T-helper 1 cell treated with Interleukin-12 subunit alpha and Interleukin-12 subunit beta and Interleukin-4 antibody, amounts not matched to agents 30 μg/mL and 1 μg/mL, for 36 hours (primary cell): ENCODE results near the gene IRX2.

Source experiments
- H3K27ac Mint-ChIP-seq: one replicate; pipeline ENCODE4 v1.8.0; 2021; ENCODE audit warnings: mild to moderate bottlenecking, mixed read lengths
- H3K27me3 Mint-ChIP-seq: one replicate; pipeline ENCODE4 v1.8.0; 2021; ENCODE audit warnings: low read depth, mixed read lengths
- H3K36me3 Mint-ChIP-seq: one replicate; pipeline ENCODE4 v1.8.0; 2021; ENCODE audit warnings: low read depth, mixed read lengths
- H3K4me1 Mint-ChIP-seq: one replicate; pipeline ENCODE4 v1.8.0; 2021; ENCODE audit warnings: low read depth, mixed read lengths
- H3K4me3 Mint-ChIP-seq: one replicate; pipeline ENCODE4 v1.8.0; 2021; ENCODE audit warnings: mild to moderate bottlenecking, moderate library complexity, mixed read lengths
- H3K9me3 Mint-ChIP-seq: one replicate; pipeline ENCODE4 v1.8.0; 2021; ENCODE audit warnings: mixed read lengths

The IRX2 gene

DNA sequence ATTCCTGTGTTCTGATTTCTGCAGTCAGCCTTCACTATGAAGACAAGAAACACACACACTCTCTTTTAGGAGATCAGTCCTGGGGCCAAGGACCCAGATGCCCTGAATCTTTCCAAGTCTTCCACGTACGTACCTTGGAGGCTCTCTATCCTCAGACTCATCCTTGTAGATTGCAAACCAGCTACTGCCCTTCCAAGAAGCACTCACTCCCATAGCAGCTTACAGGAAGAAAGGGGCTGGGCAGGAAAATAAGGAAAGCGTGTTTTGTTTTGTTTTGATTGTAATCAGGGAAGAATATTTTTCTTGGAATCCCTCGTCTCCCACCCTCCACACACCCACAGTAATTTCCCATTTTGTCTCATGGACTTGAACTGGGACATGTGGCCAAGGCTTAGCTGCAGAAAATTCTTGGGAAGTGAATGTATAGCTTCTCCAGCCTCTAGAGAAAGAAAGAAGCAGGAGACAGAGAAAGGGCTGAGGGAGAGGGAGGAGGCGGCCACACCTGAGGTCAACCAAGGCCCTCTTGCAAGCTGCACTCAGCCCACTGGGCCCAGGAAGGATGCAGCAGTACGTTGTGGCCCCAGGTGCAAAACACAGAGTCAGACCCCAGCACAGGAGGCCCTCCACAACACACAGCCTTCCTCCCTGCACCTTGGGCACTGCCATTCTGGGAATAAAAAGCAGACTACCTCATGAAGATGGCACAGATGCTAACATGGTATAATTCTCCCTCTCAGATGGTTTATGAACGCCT is 29.9 kb downstream of the IRX2 start:
- Mint-ChIP-seq H3K36me3 (no peaks in the 10 kb centered on the region), H3K9me3 (no peaks in the 10 kb centered on the region), H3K4me3 (no peak overlapping the region), H3K27ac (no peak overlapping the region), H3K4me1 (no peaks in the 10 kb centered on the region), H3K27me3 (no peaks in the 10 kb centered on the region)

DNA sequence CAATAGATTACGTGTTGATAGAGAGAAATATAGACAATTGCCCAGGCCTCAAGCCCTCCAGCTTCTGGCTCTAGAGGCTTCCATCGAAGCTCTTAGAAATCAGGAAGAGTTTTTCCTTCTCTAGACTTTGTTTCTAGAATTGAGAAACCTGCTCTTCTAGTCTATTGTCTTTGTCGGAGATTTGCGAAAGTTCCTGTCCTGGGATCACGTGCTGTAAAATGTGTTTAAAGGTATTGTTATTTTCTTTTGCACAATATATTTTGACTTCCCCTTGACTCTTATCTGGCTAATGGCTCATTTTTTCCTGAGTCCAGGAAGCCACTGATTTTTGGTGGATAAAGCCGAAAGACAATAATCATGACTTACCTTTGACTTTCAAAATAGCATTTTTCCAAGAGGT is 32.1 kb downstream of the IRX2 start:
- Mint-ChIP-seq H3K27ac (no peak overlapping the region), H3K4me3 (no peak overlapping the region), H3K9me3 (no peaks in the 10 kb centered on the region), H3K4me1 (no peaks in the 10 kb centered on the region), H3K27me3 (no peaks in the 10 kb centered on the region), H3K36me3 (no peaks in the 10 kb centered on the region)

DNA sequence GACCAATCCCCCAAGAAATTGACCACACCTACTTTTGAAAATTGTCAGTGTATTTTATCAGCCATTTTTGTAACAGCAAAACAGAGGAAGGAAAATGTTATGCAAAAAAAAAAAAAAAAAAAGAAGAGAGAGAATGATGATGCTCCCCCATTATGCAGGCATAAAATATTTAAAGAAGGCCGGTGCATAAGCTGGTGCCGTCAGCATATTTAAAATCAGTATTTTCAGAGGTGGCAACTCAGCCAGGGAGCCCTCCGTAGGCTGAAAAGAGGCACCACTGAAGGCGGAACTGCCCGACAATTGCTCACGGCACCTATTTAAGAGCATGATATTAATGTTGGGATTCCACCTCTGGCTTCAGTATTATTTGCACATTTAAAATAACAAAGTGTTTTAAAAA is 33.4 kb downstream of the IRX2 start:
- Mint-ChIP-seq H3K27ac (no peak overlapping the region), H3K4me3 (no peak overlapping the region), H3K4me1 (no peaks in the 10 kb centered on the region), H3K27me3 (no peaks in the 10 kb centered on the region), H3K9me3 (no peaks in the 10 kb centered on the region), H3K36me3 (no peaks in the 10 kb centered on the region)

DNA sequence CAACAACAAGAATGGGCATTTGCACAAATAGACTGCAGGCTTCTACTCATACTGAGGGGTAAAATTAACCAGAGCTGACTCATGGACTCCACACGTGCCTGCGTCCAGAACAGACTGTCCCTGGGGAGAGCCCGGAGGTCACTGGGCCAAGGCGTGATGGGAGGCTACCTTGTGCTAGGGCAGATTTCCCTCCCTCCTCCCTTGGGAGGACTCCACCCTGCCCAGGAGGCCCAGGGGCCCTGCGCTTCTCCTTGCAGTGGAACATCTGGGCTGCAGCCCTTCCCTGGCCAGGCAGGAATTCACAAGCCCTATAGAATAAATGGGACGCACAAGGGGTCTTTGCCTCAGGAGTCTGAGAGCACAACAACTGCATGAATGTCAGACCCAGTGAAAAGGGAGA is 35.6 kb downstream of the IRX2 start:
- H3K9me3 Mint-ChIP-seq = no peaks in the 10 kb centered on the region
- no peak overlapping the region for H3K4me3 Mint-ChIP-seq
- H3K4me1 Mint-ChIP-seq = no peaks in the 10 kb centered on the region
- H3K36me3 Mint-ChIP-seq = no peaks in the 10 kb centered on the region
- H3K27me3 Mint-ChIP-seq = no peaks in the 10 kb centered on the region
- no peak overlapping the region for H3K27ac Mint-ChIP-seq

DNA sequence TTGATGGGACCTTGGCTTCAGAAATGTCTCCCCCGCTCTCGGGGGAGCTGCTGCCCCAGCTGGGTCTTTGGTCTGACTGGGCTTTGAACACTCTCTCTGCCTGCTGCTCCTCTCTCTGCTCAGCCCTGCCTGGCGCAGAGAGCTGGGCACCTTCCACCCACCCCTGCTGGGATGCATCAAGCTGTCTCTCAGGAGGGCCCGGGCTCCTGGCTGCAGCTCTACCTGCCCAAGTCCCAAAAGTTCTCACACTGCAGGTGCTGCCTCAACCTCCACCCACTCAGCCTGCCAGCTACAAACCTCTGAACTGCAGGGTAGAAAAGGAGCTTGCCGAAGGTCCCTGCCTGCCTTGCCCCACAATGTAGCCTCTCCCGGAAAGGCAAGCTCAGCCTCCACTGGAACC is 36.7 kb downstream of the IRX2 start:
- Mint-ChIP-seq H3K9me3 (no peaks in the 10 kb centered on the region), H3K27me3 (no peaks in the 10 kb centered on the region), H3K36me3 (no peaks in the 10 kb centered on the region), H3K27ac (no peak overlapping the region), H3K4me3 (no peak overlapping the region), H3K4me1 (no peaks in the 10 kb centered on the region)

DNA sequence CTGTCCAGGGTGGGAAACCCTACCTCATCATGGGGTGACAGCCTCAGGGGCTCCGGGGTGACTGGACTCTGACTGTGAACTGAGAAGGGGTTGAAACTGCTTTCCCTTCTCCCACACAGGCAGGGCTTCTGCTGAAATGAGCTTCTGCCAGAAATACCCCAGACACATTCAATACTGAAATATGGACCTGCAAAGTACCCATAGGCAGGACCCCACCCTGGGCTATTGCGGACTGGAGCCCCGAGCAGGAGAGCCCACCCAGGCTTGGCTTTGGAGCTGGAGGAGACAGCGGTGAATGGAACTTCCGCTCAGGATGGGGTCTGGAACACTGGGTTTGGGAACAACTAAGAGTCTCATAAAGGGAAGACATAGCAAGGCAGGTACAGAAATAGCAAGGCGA is 37.5 kb downstream of the IRX2 start:
- no peaks in the 10 kb centered on the region for H3K9me3 Mint-ChIP-seq
- no peaks in the 10 kb centered on the region for H3K4me1 Mint-ChIP-seq
- no peak overlapping the region for H3K27ac Mint-ChIP-seq

DNA sequence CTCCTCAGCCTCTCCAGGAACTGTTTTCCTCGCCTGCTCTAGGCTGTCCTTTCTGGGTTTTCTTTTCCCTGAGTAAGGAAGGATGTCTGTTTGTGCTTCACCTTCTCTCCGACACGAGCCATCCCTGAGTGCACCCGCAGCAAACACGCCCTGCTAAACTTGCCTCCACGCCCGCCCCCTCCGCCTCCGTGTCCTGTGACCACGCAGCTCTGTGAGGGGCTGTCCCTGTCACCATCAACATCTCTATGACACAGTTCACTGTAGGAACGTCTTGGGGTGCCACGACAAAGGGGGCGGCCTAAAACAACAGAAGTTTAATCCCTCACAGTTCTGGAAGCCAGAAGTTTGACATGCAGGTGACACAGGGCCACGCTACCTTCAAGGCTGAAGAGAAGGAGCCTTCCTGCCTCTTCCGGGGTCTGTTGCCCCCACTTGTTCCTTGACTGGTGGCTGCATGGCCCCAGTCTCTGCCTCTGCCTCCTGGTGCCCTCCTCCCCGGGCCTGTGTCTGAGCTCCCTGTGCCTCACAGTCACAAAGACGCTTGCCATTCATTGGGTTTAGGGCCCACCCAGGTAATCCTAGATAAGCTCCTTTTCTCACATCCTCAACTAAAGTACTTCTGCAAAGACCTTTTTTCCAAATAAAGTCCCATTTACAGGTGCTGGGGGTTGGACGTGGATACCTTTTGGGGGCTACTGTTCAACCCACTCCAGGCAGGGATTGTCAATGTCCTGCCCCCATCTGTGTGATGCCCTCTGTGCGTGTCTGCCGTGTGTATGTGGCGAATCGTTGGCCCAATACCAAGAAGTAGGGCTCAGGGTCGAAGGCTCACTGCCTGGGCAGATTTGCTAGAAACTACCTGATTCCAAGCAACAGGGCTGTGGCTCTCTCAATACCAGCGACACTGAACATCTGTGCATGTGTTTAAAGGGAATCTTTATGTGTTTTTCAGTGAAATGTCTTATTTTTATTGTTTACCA is 39.7 kb downstream of the IRX2 start:
- H3K27ac Mint-ChIP-seq = no peak overlapping the region
- H3K36me3 Mint-ChIP-seq = no peaks in the 10 kb centered on the region
- H3K4me3 Mint-ChIP-seq = no peak overlapping the region
- H3K27me3 Mint-ChIP-seq = no peaks in the 10 kb centered on the region
- no peaks in the 10 kb centered on the region for H3K9me3 Mint-ChIP-seq
- H3K4me1 Mint-ChIP-seq = no peaks in the 10 kb centered on the region

More for the DNA sequence above, 37.5 kb downstream of the IRX2 start:
- H3K4me3 Mint-ChIP-seq = no peak overlapping the region
- no peaks in the 10 kb centered on the region for H3K27me3 Mint-ChIP-seq
- no peaks in the 10 kb centered on the region for H3K36me3 Mint-ChIP-seq

DNA sequence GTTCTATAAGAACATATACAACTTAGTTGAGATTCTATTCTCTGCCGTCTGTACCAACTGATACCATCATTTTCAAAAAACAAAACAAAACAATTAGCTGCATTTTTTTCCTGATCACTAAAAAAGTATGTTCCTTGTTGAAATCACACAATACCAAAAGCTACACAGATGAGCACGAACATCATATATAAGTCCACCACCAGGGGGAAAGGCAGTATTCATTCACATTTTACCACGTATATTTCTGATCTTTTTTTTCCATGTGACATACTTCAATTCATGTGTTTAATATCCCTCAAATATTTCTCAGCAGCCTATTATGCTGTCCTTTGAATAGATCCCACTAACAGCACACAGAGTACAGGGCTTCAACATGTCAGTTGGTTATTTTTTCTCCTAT is 40.6 kb downstream of the IRX2 start:
- H3K36me3 Mint-ChIP-seq = no peaks in the 10 kb centered on the region
- H3K4me1 Mint-ChIP-seq = no peaks in the 10 kb centered on the region
- no peaks in the 10 kb centered on the region for H3K27me3 Mint-ChIP-seq
- H3K4me3 Mint-ChIP-seq = no peak overlapping the region
- no peak overlapping the region for H3K27ac Mint-ChIP-seq
- H3K9me3 Mint-ChIP-seq = no peaks in the 10 kb centered on the region

DNA sequence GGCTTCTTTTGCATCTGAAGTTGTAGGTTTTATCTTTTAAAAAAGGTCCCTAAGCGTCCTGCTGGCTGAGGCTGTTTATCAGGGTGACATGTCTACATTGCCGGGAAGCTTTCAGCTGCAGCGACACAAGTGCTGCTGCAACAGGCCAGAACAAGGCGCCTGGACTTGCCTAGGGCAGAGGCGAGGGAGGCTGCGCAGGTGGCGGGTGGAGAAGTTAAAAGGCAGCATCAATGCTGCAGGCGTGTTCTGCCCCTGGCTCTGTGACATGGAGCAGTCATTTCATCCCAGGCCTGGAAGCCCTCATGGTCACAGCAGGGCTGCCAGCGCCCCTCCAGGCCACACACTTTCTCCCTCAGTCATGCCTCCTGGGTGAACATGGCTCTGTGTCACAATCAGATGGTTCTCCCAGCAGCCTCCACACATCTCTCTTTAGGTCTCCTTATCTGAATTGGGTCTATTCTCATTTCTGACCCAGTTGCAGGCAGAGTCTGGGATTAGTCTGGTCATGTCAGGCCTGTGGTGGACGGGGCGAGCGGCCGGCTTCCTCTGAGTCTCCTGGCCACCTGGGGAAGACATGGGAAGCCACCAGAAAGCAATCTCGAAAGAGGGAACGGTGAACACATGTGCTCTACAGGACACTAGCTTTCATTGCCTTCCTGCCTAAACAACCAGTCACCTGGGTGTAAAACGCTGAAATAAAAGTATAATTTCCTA is 41.3 kb downstream of the IRX2 start:
- no peak overlapping the region for H3K27ac Mint-ChIP-seq
- no peaks in the 10 kb centered on the region for H3K36me3 Mint-ChIP-seq
- no peaks in the 10 kb centered on the region for H3K9me3 Mint-ChIP-seq
- no peaks in the 10 kb centered on the region for H3K4me1 Mint-ChIP-seq
- H3K4me3 Mint-ChIP-seq = no peak overlapping the region
- no peaks in the 10 kb centered on the region for H3K27me3 Mint-ChIP-seq

DNA sequence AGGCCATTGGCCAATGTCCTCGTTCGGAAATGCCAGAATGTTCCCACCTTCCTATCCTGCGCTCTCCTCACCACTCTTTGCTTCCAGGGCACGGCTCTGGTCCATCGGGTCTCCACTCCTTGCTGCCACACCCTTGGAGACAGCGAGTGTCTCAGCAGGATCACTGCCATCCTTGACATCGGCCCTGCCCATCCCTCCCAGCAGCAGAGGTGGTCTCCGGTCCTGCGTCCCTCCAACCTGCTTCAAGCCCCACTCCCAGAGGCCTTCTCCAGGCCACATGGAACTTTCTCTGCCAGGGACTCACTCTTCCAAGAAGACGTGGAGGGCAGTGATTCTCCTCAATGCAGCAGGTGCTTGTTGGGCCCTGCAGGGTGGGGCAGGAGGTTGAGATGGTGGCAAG is 42.7 kb downstream of the IRX2 start:
- H3K27ac Mint-ChIP-seq = no peak overlapping the region
- H3K9me3 Mint-ChIP-seq = no peaks in the 10 kb centered on the region
- H3K36me3 Mint-ChIP-seq = no peaks in the 10 kb centered on the region
- no peak overlapping the region for H3K4me3 Mint-ChIP-seq
- no peaks in the 10 kb centered on the region for H3K4me1 Mint-ChIP-seq
- no peaks in the 10 kb centered on the region for H3K27me3 Mint-ChIP-seq

DNA sequence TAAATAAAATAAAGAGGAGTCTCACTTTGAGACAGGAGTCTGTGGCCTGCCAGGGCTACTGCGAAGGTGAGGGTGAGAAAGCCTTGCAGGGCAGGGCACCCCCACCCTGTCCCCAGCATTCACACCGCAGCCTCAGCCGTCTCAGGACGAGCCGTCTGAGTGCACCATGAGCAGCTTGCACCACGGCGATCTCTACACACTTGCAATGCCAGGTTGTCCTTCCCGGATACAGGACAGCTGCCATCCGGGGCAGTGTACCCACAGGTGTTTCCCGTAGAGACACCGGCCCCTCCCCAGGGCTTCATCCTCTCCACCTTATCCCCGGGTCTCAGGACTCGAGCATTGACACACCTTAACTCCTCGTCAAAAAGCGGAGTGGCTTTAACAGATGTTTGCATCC is 43.3 kb downstream of the IRX2 start:
- H3K4me1 Mint-ChIP-seq = no peaks in the 10 kb centered on the region
- H3K27ac Mint-ChIP-seq = no peak overlapping the region
- no peaks in the 10 kb centered on the region for H3K9me3 Mint-ChIP-seq
- no peak overlapping the region for H3K4me3 Mint-ChIP-seq
- no peaks in the 10 kb centered on the region for H3K27me3 Mint-ChIP-seq
- no peaks in the 10 kb centered on the region for H3K36me3 Mint-ChIP-seq

DNA sequence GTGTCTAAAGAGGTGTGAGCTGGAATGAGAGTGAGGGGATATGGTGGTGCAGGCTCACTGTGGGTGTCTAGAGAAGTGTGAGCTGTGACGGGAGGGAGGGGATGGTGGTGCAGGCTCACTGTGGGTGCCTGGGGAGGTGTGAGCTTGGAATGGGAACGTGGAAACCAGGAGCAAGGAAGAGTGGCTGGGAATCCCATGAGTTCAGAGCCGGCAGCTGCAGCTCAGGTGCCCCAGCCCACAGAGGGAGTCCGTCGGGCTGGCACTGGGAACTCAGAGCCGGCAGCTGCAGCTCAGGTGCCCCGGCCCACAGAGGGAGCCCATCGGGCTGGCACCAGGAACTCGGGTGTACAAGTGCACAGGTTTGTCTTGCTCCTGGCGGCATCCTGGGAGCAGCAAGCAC is 45.6 kb downstream of the IRX2 start:
- no peaks in the 10 kb centered on the region for H3K36me3 Mint-ChIP-seq
- no peak overlapping the region for H3K27ac Mint-ChIP-seq
- no peaks in the 10 kb centered on the region for H3K4me1 Mint-ChIP-seq

DNA sequence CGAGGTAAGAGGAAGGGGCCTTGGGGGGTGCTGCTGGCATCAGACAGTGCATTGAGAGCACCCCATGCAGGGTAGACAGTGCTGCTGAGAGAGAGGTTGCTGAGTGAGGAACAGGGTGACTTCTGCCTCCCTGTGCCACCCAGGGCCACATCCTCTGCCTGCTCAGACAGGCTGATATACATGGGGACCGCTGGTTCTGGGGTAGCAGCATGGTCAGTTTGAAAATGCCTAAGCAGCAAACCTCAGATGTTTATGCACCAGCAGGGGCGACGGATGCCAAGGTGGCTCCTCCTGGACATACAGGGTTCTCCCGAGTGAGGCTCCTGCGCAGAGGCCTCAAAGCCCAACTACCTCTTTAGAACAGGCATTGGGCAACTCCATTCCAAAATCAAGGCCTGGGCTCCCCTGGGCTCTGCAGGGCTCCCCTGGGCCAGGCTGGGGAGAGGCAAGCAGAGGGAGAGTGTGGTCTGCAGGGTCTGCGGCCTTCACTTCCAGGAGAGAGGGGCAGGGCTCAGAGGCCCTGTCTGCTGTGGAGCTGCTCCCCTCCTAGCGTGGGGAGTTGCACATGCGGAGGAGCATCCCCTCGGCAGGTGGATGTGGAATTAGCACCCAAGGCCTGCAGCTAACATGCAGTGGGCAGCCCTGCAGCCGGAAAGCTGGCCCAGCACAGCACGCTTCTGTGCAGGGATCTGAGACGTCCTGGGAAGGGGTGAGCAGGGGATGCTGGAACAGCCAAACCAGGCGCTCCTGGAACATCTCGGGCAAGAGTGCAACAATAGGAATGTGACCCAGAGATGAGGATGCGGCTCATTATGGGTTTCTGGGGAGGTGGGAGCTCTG is 46.5 kb downstream of the IRX2 start:
- no peaks in the 10 kb centered on the region for H3K27me3 Mint-ChIP-seq
- H3K27ac Mint-ChIP-seq = no peak overlapping the region
- H3K36me3 Mint-ChIP-seq = no peaks in the 10 kb centered on the region
- H3K4me1 Mint-ChIP-seq = no peaks in the 10 kb centered on the region
- no peak overlapping the region for H3K4me3 Mint-ChIP-seq
- no peaks in the 10 kb centered on the region for H3K9me3 Mint-ChIP-seq

More for the DNA sequence above, 45.6 kb downstream of the IRX2 start:
- H3K27me3 Mint-ChIP-seq = no peaks in the 10 kb centered on the region
- no peaks in the 10 kb centered on the region for H3K9me3 Mint-ChIP-seq
- no peak overlapping the region for H3K4me3 Mint-ChIP-seq

DNA sequence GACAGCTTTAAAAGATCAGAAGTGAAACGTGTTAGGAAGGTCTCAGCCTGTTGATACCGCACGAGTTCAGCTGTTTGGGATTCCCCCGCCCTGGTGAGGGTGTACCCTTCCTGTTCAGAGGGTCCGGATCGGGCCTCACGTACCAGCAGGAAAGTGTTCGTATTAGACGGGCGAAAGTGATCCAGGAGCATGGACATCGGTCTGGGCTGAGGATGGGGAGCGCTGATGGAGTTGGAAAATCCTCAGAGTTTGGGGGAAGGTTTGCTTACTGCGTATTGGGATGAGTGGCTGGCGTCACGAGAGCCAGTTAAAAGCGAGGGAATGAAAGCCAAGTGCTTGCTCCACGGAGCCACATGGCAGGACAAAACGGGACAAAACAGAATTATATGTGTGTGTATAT is 47.4 kb downstream of the IRX2 start:
- Mint-ChIP-seq H3K27ac (no peak overlapping the region), H3K4me1 (no peaks in the 10 kb centered on the region)

More for the DNA sequence above, 47.4 kb downstream of the IRX2 start:
- Mint-ChIP-seq H3K4me3 (no peak overlapping the region), H3K36me3 (no peaks in the 10 kb centered on the region), H3K27me3 (no peaks in the 10 kb centered on the region), H3K9me3 (no peaks in the 10 kb centered on the region)
